Loucy (cell line): ENCODE measurements around the gene NFASC.

ENCODE experiments used
- H2AFZ ChIP-seq: fragments of 200-600 bp; sonication (generic); 2 replicates; pipeline ENCODE4 v1.6.0; 2016; ENCODE audit warnings: antibody characterized with exemption, mild to moderate bottlenecking, low read length, moderate library complexity
- H3F3A ChIP-seq: fragments of 200-600 bp; 2 replicates; pipeline ENCODE4 v1.6.0; 2016; ENCODE audit warnings: antibody characterized with exemption, low read depth, mild to moderate bottlenecking
- H3K27me3 ChIP-seq: fragments of 200-600 bp; sonication (generic); 2 replicates; pipeline ENCODE4 v1.6.1; 2014; ENCODE audit warnings: low read length, mild to moderate bottlenecking; ENCODE audit not compliant: insufficient read depth, poor library complexity, severe bottlenecking
- H3K36me3 ChIP-seq: fragments of 200-600 bp; sonication (generic); 2 replicates; pipeline ENCODE4 v1.6.1; 2016; ENCODE audit warnings: low read length; ENCODE audit not compliant: insufficient read depth
- H3K4me1 ChIP-seq: fragments of 200-600 bp; sonication (generic); 2 replicates; pipeline ENCODE4 v1.5.1; 2014; ENCODE audit warnings: low read length, mild to moderate bottlenecking; ENCODE audit not compliant: insufficient read depth, poor library complexity, severe bottlenecking
- H3K4me2 ChIP-seq: fragments of 200-600 bp; sonication (generic); 2 replicates; pipeline ENCODE4 v1.6.0; 2014; ENCODE audit warnings: antibody characterized with exemption, low read length, low read depth, mild to moderate bottlenecking; ENCODE audit not compliant: poor library complexity, severe bottlenecking
- H3K4me3 ChIP-seq: fragments of 200-600 bp; sonication (generic); 2 replicates; pipeline ENCODE4 v1.5.1; 2014; ENCODE audit warnings: low read length, mild to moderate bottlenecking, mixed read lengths; ENCODE audit not compliant: poor library complexity, severe bottlenecking
- H3K79me2 ChIP-seq: fragments of 200-600 bp; sonication (generic); 2 replicates; pipeline ENCODE4 v1.6.1; 2014; ENCODE audit warnings: low read length; ENCODE audit not compliant: insufficient read depth
- H3K9ac ChIP-seq: fragments of 200-600 bp; sonication (generic); 2 replicates; pipeline ENCODE4 v1.6.0; 2014; ENCODE audit warnings: mild to moderate bottlenecking, low read depth, low read length, moderate library complexity; ENCODE audit not compliant: poor library complexity, severe bottlenecking
- H3K9me2 ChIP-seq: fragments of 200-600 bp; sonication (generic); replicated peaks from 2 replicates; pipeline ENCODE4 v1.6.1; 2016; ENCODE audit warnings: low read depth, low read length, mixed read lengths
- H3K9me3 ChIP-seq: fragments of 200-600 bp; sonication (generic); 2 replicates; pipeline ENCODE4 v1.6.1; 2014; ENCODE audit warnings: mild to moderate bottlenecking, antibody characterized with exemption, low read length, low read depth; ENCODE audit not compliant: insufficient read depth
- H4K20me1 ChIP-seq: fragments of 200-600 bp; sonication (generic); 2 replicates; pipeline ENCODE4 v1.6.0; 2014; ENCODE audit warnings: antibody characterized with exemption, low read length, mild to moderate bottlenecking; ENCODE audit not compliant: insufficient read depth, poor library complexity, severe bottlenecking
- CTCF ChIP-seq: fragments of 200-600 bp; sonication (generic); conservative IDR thresholded peaks from 2 replicates; pipeline ENCODE4 v1.5.1; 2014; ENCODE audit warnings: mild to moderate bottlenecking, antibody characterized with exemption, low read length
- EZH2phosphoT487 ChIP-seq: fragments of 200-600 bp; IDR thresholded peaks from 2 replicates; pipeline ENCODE4 v1.6.1; 2018; ENCODE audit warnings: antibody characterized with exemption, mild to moderate bottlenecking, moderate library complexity, borderline replicate concordance

NFASC gene

GRCh38 chr1:204837440-204838084 lies 33.1 kb upstream of the NFASC start:
- no peak overlapping the region for H2AFZ ChIP-seq
- H3K4me1 ChIP-seq = no peaks in the 10 kb centered on the region
- H3K36me3 ChIP-seq = no peaks in the 10 kb centered on the region
- H3K4me2 ChIP-seq = no peak overlapping the region
- TF ChIP-seq CTCF (no peak), EZH2phosphoT487 (no peak)
- no peaks in the 10 kb centered on the region for H4K20me1 ChIP-seq
- no peaks in the 10 kb centered on the region for H3F3A ChIP-seq
- H3K9me2 ChIP-seq = no peaks in the 10 kb centered on the region
- H3K9ac ChIP-seq = no peak overlapping the region
- no peaks in the 10 kb centered on the region for H3K79me2 ChIP-seq
- no peak overlapping the region for H3K4me3 ChIP-seq
- no peaks in the 10 kb centered on the region for H3K27me3 ChIP-seq
- H3K9me3 ChIP-seq = no peaks in the 10 kb centered on the region

GRCh38 chr1:204841316-204841715 lies 29.3 kb upstream of the NFASC start:
- Histone ChIP-seq H3K79me2 (no peaks in the 10 kb centered on the region), H3K36me3 (no peaks in the 10 kb centered on the region), H3F3A (no peaks in the 10 kb centered on the region), H3K4me1 (no peaks in the 10 kb centered on the region), H3K4me2 (no peak overlapping the region), H3K9me3 (no peaks in the 10 kb centered on the region), H3K27me3 (no peaks in the 10 kb centered on the region), H3K9me2 (no peaks in the 10 kb centered on the region), H2AFZ (no peak overlapping the region), H3K9ac (no peak overlapping the region), H4K20me1 (no peaks in the 10 kb centered on the region), H3K4me3 (no peak overlapping the region)
- TF ChIP-seq EZH2phosphoT487 (no peak), CTCF (no peak)

- Histone ChIP-seq H3K9me2 (no peaks in the 10 kb centered on the region), H3K79me2 (no peaks in the 10 kb centered on the region), H3K36me3 (no peaks in the 10 kb centered on the region), H3K9me3 (no peaks in the 10 kb centered on the region), H3K9ac (no peak overlapping the region), H4K20me1 (no peaks in the 10 kb centered on the region), H3K4me3 (no peak overlapping the region), H3K4me1 (no peaks in the 10 kb centered on the region), H3K4me2 (no peak overlapping the region), H3F3A (no peaks in the 10 kb centered on the region), H3K27me3 (no peaks in the 10 kb centered on the region), H2AFZ (no peak overlapping the region)
- TF ChIP-seq EZH2phosphoT487 = no peak
- TF ChIP-seq CTCF = no peak
Observed at GRCh38 chr1:204841798-204842197, 28.9 kb upstream of the NFASC start.
